ENCODE results near the gene IRF4.

The IRF4 gene

DNA sequence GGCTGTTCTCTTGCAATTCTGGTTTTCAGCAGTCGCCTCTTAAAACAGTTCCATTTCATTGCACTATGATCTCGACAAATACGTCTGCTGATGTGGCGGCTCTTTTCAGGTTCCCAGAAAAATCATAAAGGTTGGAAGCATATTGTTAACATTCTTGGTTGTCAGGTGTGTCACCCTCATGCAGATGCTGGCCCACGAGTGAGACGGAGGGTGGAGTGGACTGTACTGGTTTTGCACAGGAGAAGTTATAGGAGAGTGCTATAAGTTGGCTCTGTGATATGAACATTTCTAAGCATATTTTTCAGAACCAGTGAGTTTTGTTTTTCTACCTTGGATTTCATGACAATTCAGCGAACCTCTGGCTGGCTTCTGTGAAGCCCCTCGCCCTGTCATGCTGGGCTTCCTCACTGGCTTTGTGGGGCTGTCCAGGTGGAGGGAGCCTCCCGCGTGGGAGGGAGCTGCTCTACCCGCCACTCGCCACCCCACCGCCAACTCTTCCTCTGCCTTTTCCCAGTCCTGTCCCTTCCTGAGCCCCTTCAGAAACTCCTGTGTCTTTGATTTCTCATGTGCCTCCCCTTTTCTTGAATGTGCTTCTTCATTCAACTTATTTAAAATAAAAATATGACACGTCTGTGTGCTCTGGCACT is 10.6 kb downstream of the IRF4 start:
- Histone ChIP-seq H3K36me3 (ENCODE audit: control insufficient read depth, insufficient read depth, low read length) (no peaks in the 10 kb centered on the region), H3K27ac (ENCODE audit: low read depth, low read length) (no peak overlapping the region), H3K9ac (ENCODE audit: low read length) (no peak overlapping the region), H3K4me3 (ENCODE audit: low read length) (no peak overlapping the region), H3K27me3 (ENCODE audit: control insufficient read depth, insufficient read depth, low read length) (no peaks in the 10 kb centered on the region), H3K4me1 (ENCODE audit: control insufficient read depth, insufficient read depth, low read length) (no peaks in the 10 kb centered on the region)

DNA sequence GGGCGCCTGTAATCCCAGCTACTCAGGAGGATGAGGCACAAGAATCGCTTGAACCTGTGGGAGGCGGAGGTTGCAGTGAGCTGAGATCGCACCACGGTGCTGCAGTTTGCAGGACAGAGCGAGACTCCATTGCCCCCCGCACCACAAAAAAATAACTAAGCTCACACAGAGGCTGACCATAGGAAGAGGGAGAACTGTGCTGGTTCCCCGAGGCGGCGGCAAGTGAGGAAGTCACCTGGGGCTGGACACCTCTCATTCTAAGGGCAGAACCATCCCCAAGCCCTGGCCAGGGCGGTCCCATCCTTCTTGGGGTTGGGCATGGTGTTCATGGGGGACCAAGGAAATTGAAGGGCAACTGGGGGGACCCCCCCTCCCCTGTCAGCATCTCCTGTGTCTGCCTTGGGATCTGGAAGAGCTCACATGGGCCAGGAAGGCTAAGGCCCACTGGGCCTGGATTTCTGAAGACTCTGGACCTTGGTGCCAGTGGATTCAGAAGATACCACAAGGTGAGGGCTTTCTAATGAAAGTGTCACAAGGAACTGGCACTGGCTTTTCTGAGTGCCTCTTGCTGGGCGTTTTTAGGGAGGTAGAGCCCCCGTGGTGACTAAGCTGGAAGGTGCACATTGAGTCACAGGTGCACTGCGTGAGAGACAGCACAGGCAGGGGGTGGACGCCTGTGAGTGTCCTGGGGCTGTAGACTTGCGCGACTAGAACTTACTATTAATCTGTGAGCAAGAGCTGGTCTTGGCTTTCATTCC is 11.5 kb downstream of the IRF4 start:
- Histone ChIP-seq H3K36me3 (ENCODE audit: control insufficient read depth, insufficient read depth, low read length) (no peaks in the 10 kb centered on the region), H3K4me3 (ENCODE audit: low read length) (no peak overlapping the region), H3K4me1 (ENCODE audit: control insufficient read depth, insufficient read depth, low read length) (no peaks in the 10 kb centered on the region), H3K9ac (ENCODE audit: low read length) (no peak overlapping the region), H3K27me3 (ENCODE audit: control insufficient read depth, insufficient read depth, low read length) (no peaks in the 10 kb centered on the region), H3K27ac (ENCODE audit: low read depth, low read length) (no peak overlapping the region)

DNA sequence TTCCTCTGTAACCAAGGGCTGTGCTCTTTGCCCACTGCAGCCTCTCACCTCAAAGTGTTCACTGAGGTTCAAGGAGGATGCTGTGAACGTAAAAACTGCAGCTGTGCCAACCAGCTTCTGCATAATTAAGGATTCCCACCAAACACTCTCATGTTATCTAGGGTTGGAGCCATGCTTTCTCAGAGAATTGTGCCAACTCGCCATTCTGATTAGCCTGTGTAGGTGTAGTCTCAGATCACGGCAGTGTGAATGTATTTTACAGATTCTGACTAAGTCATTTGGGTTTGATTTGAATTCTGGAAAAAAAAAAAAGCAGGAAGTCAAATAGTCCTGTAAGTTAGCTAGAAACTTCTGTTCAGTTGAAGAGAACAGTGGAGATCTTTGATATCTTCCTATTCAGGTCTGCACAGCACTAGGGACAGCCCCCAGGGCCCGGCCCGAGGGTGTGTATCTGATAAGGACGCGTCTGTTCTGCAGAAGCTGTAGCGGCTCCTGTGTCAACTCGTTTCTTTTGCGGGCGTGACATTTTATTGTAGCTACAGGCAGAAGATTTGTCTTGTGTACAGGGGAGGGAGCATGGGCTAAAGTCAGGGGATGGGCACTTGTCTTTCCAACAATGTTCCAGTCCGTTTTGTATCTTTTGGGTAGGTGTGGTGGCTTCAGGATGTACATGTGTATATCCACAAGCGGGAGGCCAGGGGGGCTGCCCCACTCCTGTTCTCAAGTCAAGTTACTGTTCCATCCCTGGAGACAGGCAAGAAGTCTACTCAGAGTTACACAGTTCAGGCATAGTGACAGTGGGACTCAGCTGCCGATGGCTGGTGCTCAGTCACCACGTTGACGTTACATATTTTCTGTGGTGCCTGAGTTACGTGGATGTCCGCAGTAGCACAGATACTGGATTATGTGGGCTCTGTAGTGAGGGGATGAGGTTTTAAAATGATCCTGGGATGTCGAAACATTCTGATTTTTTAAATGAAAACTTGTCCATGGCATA is 12.4 kb downstream of the IRF4 start:
- H3K27me3 ChIP-seq (ENCODE audit: control insufficient read depth, insufficient read depth, low read length): no peaks in the 10 kb centered on the region
- H3K4me1 ChIP-seq (ENCODE audit: control insufficient read depth, insufficient read depth, low read length): no peaks in the 10 kb centered on the region
- H3K27ac ChIP-seq (ENCODE audit: low read depth, low read length): no peak overlapping the region
- H3K4me3 ChIP-seq (ENCODE audit: low read length): no peak overlapping the region
- H3K9ac ChIP-seq (ENCODE audit: low read length): no peak overlapping the region
- no peaks in the 10 kb centered on the region for H3K36me3 ChIP-seq (ENCODE audit: control insufficient read depth, insufficient read depth, low read length)

DNA sequence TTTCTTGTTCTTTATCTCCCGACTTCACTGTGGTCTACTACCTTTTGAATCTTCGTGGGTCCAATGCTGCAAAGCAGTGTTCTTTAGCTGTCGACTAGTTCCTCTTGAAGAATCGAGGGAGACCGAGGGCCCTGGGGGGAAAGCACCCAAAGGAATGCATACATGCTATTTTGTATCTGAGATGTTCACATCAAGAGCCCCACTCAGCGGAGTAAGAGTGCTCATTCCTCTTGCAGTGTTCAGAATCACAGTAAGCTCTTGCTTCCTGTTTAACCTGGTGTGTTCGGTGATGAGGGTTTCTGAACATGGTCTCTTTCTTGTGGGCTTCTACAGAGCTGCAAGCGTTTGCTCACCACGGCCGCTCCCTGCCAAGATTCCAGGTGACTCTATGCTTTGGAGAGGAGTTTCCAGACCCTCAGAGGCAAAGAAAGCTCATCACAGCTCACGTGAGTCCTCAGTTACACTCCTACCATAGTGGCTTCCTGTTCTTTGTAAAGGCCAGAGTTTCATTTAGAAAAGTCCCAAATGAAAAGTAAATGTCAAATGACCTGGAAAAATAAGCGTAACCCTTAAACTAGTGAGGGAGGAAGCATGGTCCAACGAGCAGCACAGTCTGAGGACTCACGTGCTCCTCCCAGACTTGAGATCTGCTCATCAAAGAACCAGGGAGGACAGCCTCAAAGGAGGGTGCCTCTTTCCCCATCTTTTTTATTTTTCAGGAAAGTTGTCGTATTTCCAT is 13.3 kb downstream of the IRF4 start:
- Histone ChIP-seq H3K27ac (ENCODE audit: low read depth, low read length) (no peak overlapping the region), H3K36me3 (ENCODE audit: control insufficient read depth, insufficient read depth, low read length) (no peaks in the 10 kb centered on the region), H3K27me3 (ENCODE audit: control insufficient read depth, insufficient read depth, low read length) (no peaks in the 10 kb centered on the region), H3K4me3 (ENCODE audit: low read length) (no peak overlapping the region), H3K9ac (ENCODE audit: low read length) (no peak overlapping the region), H3K4me1 (ENCODE audit: control insufficient read depth, insufficient read depth, low read length) (no peaks in the 10 kb centered on the region)

DNA sequence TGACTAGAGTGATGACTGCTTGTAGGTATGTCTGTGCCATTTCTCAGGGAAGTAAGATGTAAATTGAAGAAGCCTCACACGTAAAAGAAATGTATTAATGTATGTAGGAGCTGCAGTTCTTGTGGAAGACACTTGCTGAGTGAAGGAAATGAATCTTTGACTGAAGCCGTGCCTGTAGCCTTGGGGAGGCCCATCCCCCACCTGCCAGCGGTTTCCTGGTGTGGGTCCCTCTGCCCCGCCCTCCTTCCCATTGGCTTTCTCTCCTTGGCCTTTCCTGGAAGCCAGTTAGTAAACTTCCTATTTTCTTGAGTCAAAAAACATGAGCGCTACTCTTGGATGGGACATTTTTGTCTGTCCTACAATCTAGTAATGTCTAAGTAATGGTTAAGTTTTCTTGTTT is 16.6 kb downstream of the IRF4 start:
- Histone ChIP-seq H3K27ac (ENCODE audit: low read depth, low read length) (no peak overlapping the region), H3K4me1 (ENCODE audit: control insufficient read depth, insufficient read depth, low read length) (no peaks in the 10 kb centered on the region), H3K9ac (ENCODE audit: low read length) (no peak overlapping the region), H3K27me3 (ENCODE audit: control insufficient read depth, insufficient read depth, low read length) (no peaks in the 10 kb centered on the region), H3K36me3 (ENCODE audit: control insufficient read depth, insufficient read depth, low read length) (no peaks in the 10 kb centered on the region), H3K4me3 (ENCODE audit: low read length) (no peak overlapping the region)

DNA sequence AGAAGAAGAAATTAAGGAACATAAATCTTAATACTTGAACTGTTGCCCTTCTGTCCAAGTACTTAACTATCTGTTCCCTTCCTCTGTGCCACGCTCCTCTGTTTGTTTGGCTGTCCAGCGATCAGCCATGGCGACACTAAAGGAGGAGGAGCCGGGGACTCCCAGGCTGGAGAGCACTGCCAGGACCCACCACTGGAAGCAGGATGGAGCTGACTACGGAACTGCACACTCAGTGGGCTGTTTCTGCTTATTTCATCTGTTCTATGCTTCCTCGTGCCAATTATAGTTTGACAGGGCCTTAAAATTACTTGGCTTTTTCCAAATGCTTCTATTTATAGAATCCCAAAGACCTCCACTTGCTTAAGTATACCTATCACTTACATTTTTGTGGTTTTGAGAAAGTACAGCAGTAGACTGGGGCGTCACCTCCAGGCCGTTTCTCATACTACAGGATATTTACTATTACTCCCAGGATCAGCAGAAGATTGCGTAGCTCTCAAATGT is 17.1 kb downstream of the IRF4 start:
- no peaks in the 10 kb centered on the region for H3K27me3 ChIP-seq (ENCODE audit: control insufficient read depth, insufficient read depth, low read length)
- H3K9ac ChIP-seq (ENCODE audit: low read length): no peak overlapping the region
- H3K36me3 ChIP-seq (ENCODE audit: control insufficient read depth, insufficient read depth, low read length): no peaks in the 10 kb centered on the region
- H3K27ac ChIP-seq (ENCODE audit: low read depth, low read length): no peak overlapping the region
- H3K4me1 ChIP-seq (ENCODE audit: control insufficient read depth, insufficient read depth, low read length): no peaks in the 10 kb centered on the region
- no peak overlapping the region for H3K4me3 ChIP-seq (ENCODE audit: low read length)

GRCh38 chr6:409370-409972 is 17.9 kb downstream of the IRF4 start:
- Histone ChIP-seq H3K36me3 (ENCODE audit: control insufficient read depth, insufficient read depth, low read length) (no peaks in the 10 kb centered on the region), H3K27ac (ENCODE audit: low read depth, low read length) (no peak overlapping the region), H3K4me1 (ENCODE audit: control insufficient read depth, insufficient read depth, low read length) (no peaks in the 10 kb centered on the region), H3K27me3 (ENCODE audit: control insufficient read depth, insufficient read depth, low read length) (no peaks in the 10 kb centered on the region), H3K4me3 (ENCODE audit: low read length) (no peak overlapping the region), H3K9ac (ENCODE audit: low read length) (no peak overlapping the region)

DNA sequence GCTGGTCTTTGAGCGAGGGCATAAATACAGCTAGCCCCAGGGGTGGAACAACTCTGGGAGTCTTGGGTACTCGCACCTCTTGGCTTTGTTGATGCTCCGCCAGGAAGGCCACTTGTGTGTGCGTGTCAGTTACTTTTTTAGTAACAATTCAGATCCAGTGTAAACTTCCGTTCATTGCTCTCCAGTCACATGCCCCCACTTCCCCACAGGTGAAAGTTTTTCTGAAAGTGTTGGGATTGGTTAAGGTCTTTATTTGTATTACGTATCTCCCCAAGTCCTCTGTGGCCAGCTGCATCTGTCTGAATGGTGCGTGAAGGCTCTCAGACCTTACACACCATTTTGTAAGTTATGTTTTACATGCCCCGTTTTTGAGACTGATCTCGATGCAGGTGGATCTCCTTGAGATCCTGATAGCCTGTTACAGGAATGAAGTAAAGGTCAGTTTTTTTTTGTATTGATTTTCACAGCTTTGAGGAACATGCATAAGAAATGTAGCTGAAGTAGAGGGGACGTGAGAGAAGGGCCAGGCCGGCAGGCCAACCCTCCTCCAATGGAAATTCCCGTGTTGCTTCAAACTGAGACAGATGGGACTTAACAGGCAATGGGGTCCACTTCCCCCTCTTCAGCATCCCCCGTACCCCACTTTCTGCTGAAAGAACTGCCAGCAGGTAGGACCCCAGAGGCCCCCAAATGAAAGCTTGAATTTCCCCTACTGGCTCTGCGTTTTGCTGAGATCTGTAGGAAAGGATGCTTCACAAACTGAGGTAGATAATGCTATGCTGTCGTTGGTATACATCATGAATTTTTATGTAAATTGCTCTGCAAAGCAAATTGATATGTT is 19.2 kb downstream of the IRF4 start:
- H3K9ac ChIP-seq (ENCODE audit: low read length): no peak overlapping the region
- H3K4me1 ChIP-seq (ENCODE audit: control insufficient read depth, insufficient read depth, low read length): no peaks in the 10 kb centered on the region
- no peaks in the 10 kb centered on the region for H3K27me3 ChIP-seq (ENCODE audit: control insufficient read depth, insufficient read depth, low read length)
- H3K36me3 ChIP-seq (ENCODE audit: control insufficient read depth, insufficient read depth, low read length): no peaks in the 10 kb centered on the region
- no peak overlapping the region for H3K4me3 ChIP-seq (ENCODE audit: low read length)
- no peak overlapping the region for H3K27ac ChIP-seq (ENCODE audit: low read depth, low read length)

GRCh38 chr6:411402-412145 is 20.0 kb downstream of the IRF4 start:
- no peaks in the 10 kb centered on the region for H3K36me3 ChIP-seq (ENCODE audit: control insufficient read depth, insufficient read depth, low read length)
- no peaks in the 10 kb centered on the region for H3K27me3 ChIP-seq (ENCODE audit: control insufficient read depth, insufficient read depth, low read length)
- no peak overlapping the region for H3K9ac ChIP-seq (ENCODE audit: low read length)
- H3K27ac ChIP-seq (ENCODE audit: low read depth, low read length): no peak overlapping the region
- no peaks in the 10 kb centered on the region for H3K4me1 ChIP-seq (ENCODE audit: control insufficient read depth, insufficient read depth, low read length)
- no peak overlapping the region for H3K4me3 ChIP-seq (ENCODE audit: low read length)

- H3K36me3 ChIP-seq (ENCODE audit: control insufficient read depth, insufficient read depth, low read length): no peaks in the 10 kb centered on the region
- H3K27me3 ChIP-seq (ENCODE audit: control insufficient read depth, insufficient read depth, low read length): no peaks in the 10 kb centered on the region
- no peak overlapping the region for H3K9ac ChIP-seq (ENCODE audit: low read length)
- H3K4me1 ChIP-seq (ENCODE audit: control insufficient read depth, insufficient read depth, low read length): no peaks in the 10 kb centered on the region
- no peak overlapping the region for H3K4me3 ChIP-seq (ENCODE audit: low read length)
- no peak overlapping the region for H3K27ac ChIP-seq (ENCODE audit: low read depth, low read length)
Observed at GRCh38 chr6:412146-412886, 20.8 kb downstream of the IRF4 start.

Measured in rectal smooth muscle tissue (tissue), 1 donor.